Liver (tissue), 9 donors: ENCODE data around the gene DDX23. TPM values are rescaled to one million over a fixed set of nuclear protein-coding genes. Genes with fewer than 3 reads are reported as not detected.

Experiments
- DNase-seq: peaks from one replicate; pipeline ENCODE4 v3.0.0-alpha.2; 2017; ENCODE audit warnings: low spot score
- H3K27ac ChIP-seq, 2 donors: one replicate each; pipeline ENCODE4 v1.7.0; 2013; ENCODE audit warnings: inconsistent platforms in 2 of 2, low read length in 2 of 2, control low read depth in 1 of 2, low read depth in 1 of 2, mild to moderate bottlenecking in 1 of 2
- H3K27me3 ChIP-seq, 4 donors: one replicate each; pipeline versions ENCODE4 v1.6.1 to v1.7.0; 2013; ENCODE audit warnings: low read length in 3 of 4, inconsistent platforms in 1 of 4, mild to moderate bottlenecking in 1 of 4, moderate library complexity in 1 of 4; ENCODE audit not compliant: control insufficient read depth in 4 of 4, insufficient read depth in 4 of 4
- H3K36me3 ChIP-seq, 4 donors: one replicate each; pipeline versions ENCODE4 v1.6.1 to v1.7.0; 2013; ENCODE audit warnings: low read length in 3 of 4, mild to moderate bottlenecking in 3 of 4, low read depth in 1 of 4, moderate library complexity in 1 of 4; ENCODE audit not compliant: control insufficient read depth in 4 of 4, insufficient read depth in 3 of 4
- H3K4me1 ChIP-seq, 4 donors: one replicate each; pipeline versions ENCODE4 v1.6.1 to v1.7.0; 2013; ENCODE audit warnings: low read length in 3 of 4, mild to moderate bottlenecking in 3 of 4, moderate library complexity in 1 of 4; ENCODE audit not compliant: control insufficient read depth in 4 of 4, insufficient read depth in 4 of 4
- H3K4me3 ChIP-seq, 3 donors: one replicate each; pipeline versions ENCODE4 v1.6.1 to v1.7.0; 2013; ENCODE audit warnings: low read length in 3 of 3, control low read depth in 1 of 3, low read depth in 1 of 3, mild to moderate bottlenecking in 1 of 3
- H3K9ac ChIP-seq, 2 donors: one replicate each; pipeline ENCODE4 v1.7.0; 2013; ENCODE audit warnings: low read length in 2 of 2, mild to moderate bottlenecking in 2 of 2, moderate library complexity in 2 of 2, control low read depth in 1 of 2, low read depth in 1 of 2
- H3K9me3 ChIP-seq, 4 donors: one replicate each; pipeline versions ENCODE4 v1.6.1 to v1.7.0; 2013; ENCODE audit warnings: low read length in 3 of 4; ENCODE audit not compliant: control insufficient read depth in 4 of 4
- ATF3 ChIP-seq: IDR thresholded peaks from 2 replicates; pipeline ENCODE4 v1.6.1; 2016; ENCODE audit warnings: antibody characterized with exemption
- EGR1 ChIP-seq, 2 donors: IDR thresholded peaks; 2 replicates each; pipeline ENCODE4 v1.6.1; 2016 to 2018; ENCODE audit warnings: antibody characterized with exemption in 2 of 2, low read depth in 2 of 2
- FOXA1 ChIP-seq: IDR thresholded peaks from 2 replicates; pipeline ENCODE4 v1.6.1; 2016; ENCODE audit warnings: antibody characterized with exemption
- FOXA2 ChIP-seq: IDR thresholded peaks from 2 replicates; pipeline ENCODE4 v1.6.1; 2016; ENCODE audit warnings: antibody characterized with exemption
- GABPA ChIP-seq, 2 donors: IDR thresholded peaks in 1 of 2; conservative IDR thresholded peaks in 1 of 2; 2 replicates each; pipeline ENCODE4 v1.6.1; 2016; ENCODE audit warnings: antibody characterized with exemption in 2 of 2, mild to moderate bottlenecking in 1 of 2, moderate library complexity in 1 of 2
- HNF4G ChIP-seq: IDR thresholded peaks from 2 replicates; pipeline ENCODE4 v1.6.1; 2016; ENCODE audit warnings: antibody characterized with exemption
- NR2F2 ChIP-seq: IDR thresholded peaks from 2 replicates; pipeline ENCODE4 v1.6.1; 2016; ENCODE audit warnings: antibody characterized with exemption
- RAD21 ChIP-seq, 2 donors: IDR thresholded peaks; 2 replicates each; pipeline ENCODE4 v1.6.1; 2016; ENCODE audit warnings: antibody characterized with exemption in 2 of 2, mild to moderate bottlenecking in 2 of 2
- RXRA ChIP-seq, 2 donors: IDR thresholded peaks; 2 replicates each; pipeline ENCODE4 v1.6.1; 2017 to 2018; ENCODE audit warnings: antibody characterized with exemption in 2 of 2, mild to moderate bottlenecking in 1 of 2
- SP1 ChIP-seq: IDR thresholded peaks from 2 replicates; pipeline ENCODE4 v1.6.1; 2018; ENCODE audit warnings: antibody characterized with exemption, mild to moderate bottlenecking
- TAF1 ChIP-seq: conservative IDR thresholded peaks from 2 replicates; pipeline ENCODE4 v1.6.1; 2016; ENCODE audit warnings: antibody characterized with exemption, mild to moderate bottlenecking
- YY1 ChIP-seq: IDR thresholded peaks from 2 replicates; pipeline ENCODE4 v1.6.1; 2016; ENCODE audit warnings: antibody characterized with exemption, mild to moderate bottlenecking
- WGBS: extraction: QIAGEN DNeasy Blood & Tissue Kit; methylation state at CpG from one replicate; pipeline ENCODE4 v1.1.7; 2013; 5-methylcytosine and 5-hydroxymethylcytosine counted together
- polyA plus RNA-seq, 2 donors: library from polyadenylated mRNA; stranded (reverse) in 1 of 2; unstranded in 1 of 2; fragments of 200-250 nt in 1 of 2; fragments of >200 nt in 1 of 2; fragmentation: Nextera tagmentation in 1 of 2; extraction: Ambion mirVana in 1 of 2; gene quantifications; one replicate each; pipeline versions ENCODE4 v1.2.1 to v1.2.3, GENCODE V29; 2013 to 2015
- total RNA-seq, 2 donors: library from RNA; depleted of rRNA; stranded (reverse); fragments of >200 nt; gene quantifications; one replicate each; pipeline ENCODE4 v1.2.3, GENCODE V29; 2014
- TF ChIP-seq, protein P1 (sequence below): IDR thresholded peaks from 2 replicates; pipeline ENCODE4 v1.6.1; 2016; ENCODE audit warnings: antibody characterized with exemption
- TF ChIP-seq, protein P2 (sequence below): IDR thresholded peaks from 2 replicates; pipeline ENCODE4 v1.6.1; 2016; ENCODE audit warnings: antibody characterized with exemption
- donor health status: healthy.
- donor health status: healthy.
- donor health status: healthy.
- donor health status: healthy.
- donor health status: healthy.

DDX23 gene
- total and polyA plus RNA-seq, 4 donors, result 16.9 to 60.6 (median 29.7) TPM

- H3K9ac ChIP-seq, result no peak overlapping the region
- WGBS, result 95% methylated on average over 63 of the region's 63 CpGs
- no peak for DNase-seq
- TF ChIP-seq RAD21 (IDR thresholded peaks at IDR 0.05) (no peak), RXRA (IDR thresholded peaks at IDR 0.05) (no peak), FOXA1 (no peak), NR2F2 (no peak), HNF4G (no peak), GABPA (IDR thresholded peaks at IDR 0.05 in 1 of 2, conservative IDR thresholded peaks at IDR 0.05 in 1 of 2) (no peak), TAF1 (no peak), ATF3 (no peak)
- TF ChIP-seq, protein P1, sequence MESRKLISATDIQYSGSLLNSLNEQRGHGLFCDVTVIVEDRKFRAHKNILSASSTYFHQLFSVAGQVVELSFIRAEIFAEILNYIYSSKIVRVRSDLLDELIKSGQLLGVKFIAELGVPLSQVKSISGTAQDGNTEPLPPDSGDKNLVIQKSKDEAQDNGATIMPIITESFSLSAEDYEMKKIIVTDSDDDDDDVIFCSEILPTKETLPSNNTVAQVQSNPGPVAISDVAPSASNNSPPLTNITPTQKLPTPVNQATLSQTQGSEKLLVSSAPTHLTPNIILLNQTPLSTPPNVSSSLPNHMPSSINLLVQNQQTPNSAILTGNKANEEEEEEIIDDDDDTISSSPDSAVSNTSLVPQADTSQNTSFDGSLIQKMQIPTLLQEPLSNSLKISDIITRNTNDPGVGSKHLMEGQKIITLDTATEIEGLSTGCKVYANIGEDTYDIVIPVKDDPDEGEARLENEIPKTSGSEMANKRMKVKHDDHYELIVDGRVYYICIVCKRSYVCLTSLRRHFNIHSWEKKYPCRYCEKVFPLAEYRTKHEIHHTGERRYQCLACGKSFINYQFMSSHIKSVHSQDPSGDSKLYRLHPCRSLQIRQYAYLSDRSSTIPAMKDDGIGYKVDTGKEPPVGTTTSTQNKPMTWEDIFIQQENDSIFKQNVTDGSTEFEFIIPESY, result no peak
- TF ChIP-seq, protein P2, sequence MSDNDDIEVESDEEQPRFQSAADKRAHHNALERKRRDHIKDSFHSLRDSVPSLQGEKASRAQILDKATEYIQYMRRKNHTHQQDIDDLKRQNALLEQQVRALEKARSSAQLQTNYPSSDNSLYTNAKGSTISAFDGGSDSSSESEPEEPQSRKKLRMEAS, result no peak
- H3K9me3 ChIP-seq, result no peaks in the 10 kb centered on the region
- H3K36me3 ChIP-seq, result peaks cover 0 to 4% (median 1%) of the 10 kb centered on the region in 4 donors
- no peak overlapping the region for H3K4me3 ChIP-seq
- H3K4me1 ChIP-seq, result peaks cover 1 to 8% (median 6%) of the 10 kb centered on the region in 4 donors
- no peaks in the 10 kb centered on the region for H3K27me3 ChIP-seq
- no peak overlapping the region for H3K27ac ChIP-seq
Measured at GRCh38 chr12:48782457-48783395, 69.2 kb downstream of the DDX23 start.

- 90% methylated on average over 9 of the region's 9 CpGs for WGBS
- H3K9me3 ChIP-seq, result no peaks in the 10 kb centered on the region
Measured at GRCh38 chr12:48781750-48782456, 70.1 kb downstream of the DDX23 start.

DNA sequence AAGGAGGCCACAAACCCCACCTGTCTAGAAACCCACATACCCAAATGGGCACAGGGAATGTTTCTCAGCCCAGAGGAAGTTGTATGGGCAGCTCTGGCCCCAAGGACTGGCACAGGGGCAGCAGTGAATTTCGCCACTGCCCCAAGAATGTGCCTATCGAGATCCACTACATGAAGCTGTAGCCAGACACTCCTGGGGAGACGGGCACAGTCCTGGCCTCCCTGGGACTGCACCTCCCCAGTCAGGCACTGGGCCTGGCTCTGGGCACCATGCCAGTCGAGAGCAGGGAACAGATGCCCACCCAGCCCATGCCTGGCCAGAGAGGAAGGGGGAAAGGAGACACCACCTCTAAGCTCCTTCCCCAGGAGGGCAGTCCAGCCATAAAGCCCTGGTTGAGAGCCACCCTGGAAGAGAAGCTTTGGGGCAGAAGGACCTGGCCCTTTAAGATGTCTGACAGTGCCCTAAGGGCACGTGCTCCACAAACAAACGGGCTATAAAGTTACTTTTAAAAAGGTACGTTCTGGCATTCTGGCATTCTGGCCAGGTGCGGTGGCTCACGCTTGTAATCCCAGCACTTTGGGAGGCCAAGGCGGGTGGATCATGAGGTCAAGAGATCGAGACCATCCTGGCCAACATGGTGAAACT is 71.5 kb downstream of the DDX23 start:
- TF ChIP-seq YY1 (no peak), FOXA2 (no peak), ATF3 (no peak)
- no peak overlapping the region for H3K9ac ChIP-seq
- H3K27me3 ChIP-seq, result no peaks in the 10 kb centered on the region
- no peaks in the 10 kb centered on the region for H3K4me1 ChIP-seq
- DNase-seq, result no peak
- H3K9me3 ChIP-seq, result no peaks in the 10 kb centered on the region
- no peak overlapping the region for H3K27ac ChIP-seq
- peaks cover 0 to 11% (median 4%) of the 10 kb centered on the region in 4 donors for H3K36me3 ChIP-seq
- WGBS, result 84% methylated on average over 11 of the region's 11 CpGs
- no peak overlapping the region for H3K4me3 ChIP-seq

More at GRCh38 chr12:48781750-48782456, 70.1 kb downstream of the DDX23 start:
- no peak for DNase-seq
- TF ChIP-seq, protein P2, result no peak
- TF ChIP-seq YY1 (no peak), FOXA2 (no peak), SP1 (no peak), EGR1 (IDR thresholded peaks at IDR 0.05; ENCODE audit: low read depth in 2 of 2) (no peak)
- H3K27me3 ChIP-seq, result no peaks in the 10 kb centered on the region
- no peaks in the 10 kb centered on the region for H3K4me1 ChIP-seq
- H3K27ac ChIP-seq, result no peak overlapping the region
- H3K4me3 ChIP-seq, result no peak overlapping the region
- H3K9ac ChIP-seq, result no peak overlapping the region
- peaks cover 0 to 7% (median 2%) of the 10 kb centered on the region in 4 donors for H3K36me3 ChIP-seq
